ENCODE results near the gene ZMYND10.
"Not testable (repeated sequence)": the region's sequence is repeated elsewhere in the genome, so short reads cannot be mapped to it uniquely, and the experiment has no call there.

Gene ZMYND10

GRCh38 chr3:50324351-50325112 lies 21.0 kb downstream of the ZMYND10 start:
- DNase-seq = peak; percentile 48 to 78

GRCh38 chr3:50323614-50324199 lies 21.8 kb downstream of the ZMYND10 start:
- DNase-seq = no peak

- DNase-seq = no peak
These were observed 22.4 kb downstream of the ZMYND10 start for GRCh38 chr3:50323092-50323600.

- DNase-seq = no peak
These were observed 23.0 kb downstream of the ZMYND10 start, which contains the start of gene HYAL2 for GRCh38 chr3:50322386-50323091. Gene HYAL2 (minus strand): TSS chr3:50322745. CDS start chr3:50320489, 2,256 bp downstream.

- DNase-seq = no peak
These were observed 23.5 kb downstream of the ZMYND10 start for GRCh38 chr3:50322115-50322385.

GRCh38 chr3:50321336-50322114 lies 24.0 kb downstream of the ZMYND10 start:
- DNase-seq = peak; percentile 88 to 90

GRCh38 chr3:50320853-50321335 lies 24.6 kb downstream of the ZMYND10 start:
- peak; percentile 48 to 58 for DNase-seq

- no peak for DNase-seq
These were observed 25.5 kb downstream of the ZMYND10 start for GRCh38 chr3:50319894-50320625.

- DNase-seq = no peak
These were observed 26.2 kb downstream of the ZMYND10 start for GRCh38 chr3:50319181-50319893.

GRCh38 chr3:50318615-50319014 lies 26.9 kb downstream of the ZMYND10 start:
- DNase-seq = no peak

- no peak for DNase-seq
These were observed 27.4 kb downstream of the ZMYND10 start for GRCh38 chr3:50318163-50318562.

- DNase-seq = no peak
These were observed 28.2 kb downstream of the ZMYND10 start for GRCh38 chr3:50317300-50317699.

GRCh38 chr3:50316657-50317242 lies 28.8 kb downstream of the ZMYND10 start:
- no peak for DNase-seq

- no peak for DNase-seq
These were observed 30.7 kb downstream of the ZMYND10 start for GRCh38 chr3:50314816-50315215.

- DNase-seq = no peak
These were observed 31.2 kb downstream of the ZMYND10 start for GRCh38 chr3:50314342-50314741.

GRCh38 chr3:50312041-50312440 lies 33.5 kb downstream of the ZMYND10 start:
- not testable (repeated sequence) for DNase-seq

GRCh38 chr3:50304601-50305000 lies 40.9 kb downstream of the ZMYND10 start:
- DNase-seq = no peak

GRCh38 chr3:50303013-50303815 lies 42.3 kb downstream of the ZMYND10 start, which contains the start of gene HYAL1:
Gene HYAL1 (minus strand): TSS chr3:50303574. CDS start chr3:50302956, 618 bp downstream.
- no peak for DNase-seq

GRCh38 chr3:50302095-50303012 lies 43.2 kb downstream of the ZMYND10 start:
- DNase-seq = no peak
